ENCODE data around the gene TGFBR3L. TPM values are rescaled to one million over a fixed set of nuclear protein-coding genes. Genes with fewer than 3 reads are reported as not detected.

The TGFBR3L gene
- total and polyA plus RNA-seq, 2 donors (not counting 3 experiments of a cell fraction or from before 2014, with no cell fraction given), result 0.35 TPM; not detected in 1

DNA sequence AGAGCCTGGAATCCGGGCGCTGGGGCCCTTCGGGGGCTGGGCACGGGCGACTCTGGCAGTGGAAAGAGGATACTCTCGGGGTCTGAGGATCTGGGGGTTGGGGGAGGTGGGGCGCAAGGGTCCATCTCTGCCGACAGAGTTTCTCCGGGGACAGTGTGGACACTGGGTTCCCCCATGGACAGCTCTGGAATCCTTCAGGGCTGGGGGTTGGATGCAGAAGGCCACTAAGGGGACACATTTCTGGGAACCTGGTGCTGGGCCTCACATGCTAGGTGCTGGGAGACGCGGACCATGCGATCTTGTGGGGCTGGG is 2.3 kb downstream of the TGFBR3L start:
- intact Hi-C loops (cut with micrococcal nuclease) (no loop called here), dilution Hi-C loops (cut with MboI; ENCODE audit: extremely low pct_ligation_motif_present, low sequenced_read_pairs) (no loop called here)
- H3K4me2 ChIP-seq (ENCODE audit: insufficient read depth, low read length), result peak overlapping the region; percentile 19
- no peak overlapping the region for H3K27ac ChIP-seq (ENCODE audit: insufficient read depth, low read depth, low read length)
- BruUV-seq (replicated peaks), result no TSS peak
- H4K20me1 ChIP-seq (replicated peaks; ENCODE audit: control insufficient read depth, extremely low read depth, insufficient read depth, low read length), result no peaks in the 10 kb centered on the region
- H3K27me3 ChIP-seq (ENCODE audit: control insufficient read depth in 2 of 2, insufficient read depth in 2 of 2, low read length in 2 of 2), result peaks cover 18 to 31% of the 10 kb centered on the region in 2 experiments
- ChIA-PET POLR2A (no interaction called here), CTCF (interaction anchor here (0.7 to 2.4 kb wide), 8 partner anchors 12 to 349 kb away, joined by 3 to 11 read pairs (median 5); partner anchors contain the start of gene MAP2K7)
- no peak overlapping the region for H3K9ac ChIP-seq (replicated peaks; ENCODE audit: extremely low read depth, insufficient read depth, low read length)
- TF ChIP-seq, protein P1, sequence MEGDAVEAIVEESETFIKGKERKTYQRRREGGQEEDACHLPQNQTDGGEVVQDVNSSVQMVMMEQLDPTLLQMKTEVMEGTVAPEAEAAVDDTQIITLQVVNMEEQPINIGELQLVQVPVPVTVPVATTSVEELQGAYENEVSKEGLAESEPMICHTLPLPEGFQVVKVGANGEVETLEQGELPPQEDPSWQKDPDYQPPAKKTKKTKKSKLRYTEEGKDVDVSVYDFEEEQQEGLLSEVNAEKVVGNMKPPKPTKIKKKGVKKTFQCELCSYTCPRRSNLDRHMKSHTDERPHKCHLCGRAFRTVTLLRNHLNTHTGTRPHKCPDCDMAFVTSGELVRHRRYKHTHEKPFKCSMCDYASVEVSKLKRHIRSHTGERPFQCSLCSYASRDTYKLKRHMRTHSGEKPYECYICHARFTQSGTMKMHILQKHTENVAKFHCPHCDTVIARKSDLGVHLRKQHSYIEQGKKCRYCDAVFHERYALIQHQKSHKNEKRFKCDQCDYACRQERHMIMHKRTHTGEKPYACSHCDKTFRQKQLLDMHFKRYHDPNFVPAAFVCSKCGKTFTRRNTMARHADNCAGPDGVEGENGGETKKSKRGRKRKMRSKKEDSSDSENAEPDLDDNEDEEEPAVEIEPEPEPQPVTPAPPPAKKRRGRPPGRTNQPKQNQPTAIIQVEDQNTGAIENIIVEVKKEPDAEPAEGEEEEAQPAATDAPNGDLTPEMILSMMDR (IDR thresholded peaks at IDR 0.05; ENCODE audit: extremely low read depth in 1 of 2, insufficient read depth in 1 of 2, low read depth in 1 of 2, low read length in 2 of 2), result no peak
- TF ChIP-seq FOS (IDR thresholded peaks at IDR 0.05; ENCODE audit: borderline replicate concordance, insufficient read depth, low read length), result no peak
- TF ChIP-seq MYC (IDR thresholded peaks at IDR 0.05; ENCODE audit: low read depth, low read length), result no peak
- TF ChIP-seq EZH2 (IDR thresholded peaks at IDR 0.05; ENCODE audit: borderline replicate concordance, low read depth, low read length, severe bottlenecking), result peak; percentile 51
- no peak for TF ChIP-seq GATA2 (IDR thresholded peaks at IDR 0.05; ENCODE audit: insufficient read depth, insufficient read length, low read depth, low read length)
- TF ChIP-seq POLR2AphosphoS5 (IDR thresholded peaks at IDR 0.05; ENCODE audit: insufficient read depth, low read depth, low read length), result no peak
- TF ChIP-seq POLR2A (IDR thresholded peaks at IDR 0.05; ENCODE audit: low read depth, low read length), result no peak
- no peak overlapping the region for H3K4me3 ChIP-seq (replicated peaks in 1 of 3; ENCODE audit: insufficient read depth in 1 of 3, low read depth in 1 of 3, low read length in 3 of 3)
- no peaks in the 10 kb centered on the region for H3K9me3 ChIP-seq (replicated peaks; ENCODE audit: control insufficient read depth, insufficient read depth, low read length)
- H3K9me1 ChIP-seq (replicated peaks; ENCODE audit: control insufficient read depth, extremely low read depth, insufficient read depth, low read length), result no peaks in the 10 kb centered on the region
- FAIRE-seq (no peak), DNase-seq (ENCODE audit: low read depth, low spot score) (no peak)
- H3K36me3 ChIP-seq (ENCODE audit: control insufficient read depth in 2 of 2, extremely low read depth in 1 of 2, insufficient read depth in 2 of 2, low read length in 2 of 2), result peaks cover 0 to 3% of the 10 kb centered on the region in 2 experiments
- no peaks in the 10 kb centered on the region for H3K79me2 ChIP-seq (ENCODE audit: control insufficient read depth, insufficient read depth, low read length)
- H3K4me1 ChIP-seq (ENCODE audit: control insufficient read depth, extremely low read depth, insufficient read depth, low read length), result peaks cover 22% of the 10 kb centered on the region
- peak overlapping the region; percentile 23 for H2AFZ ChIP-seq (ENCODE audit: low read depth, low read length)
